ENCODE results near the gene AGRN.

AGRN gene

GRCh38 chr1:1019122-1019999, 559 bp upstream of the AGRN start:
- CTCF ChIA-PET: interaction anchor here (0.7 to 1.0 kb wide), 2 partner anchors 39 to 45 kb away, joined by 4 to 6 read pairs; no protein-coding TSS in a partner anchor

DNA sequence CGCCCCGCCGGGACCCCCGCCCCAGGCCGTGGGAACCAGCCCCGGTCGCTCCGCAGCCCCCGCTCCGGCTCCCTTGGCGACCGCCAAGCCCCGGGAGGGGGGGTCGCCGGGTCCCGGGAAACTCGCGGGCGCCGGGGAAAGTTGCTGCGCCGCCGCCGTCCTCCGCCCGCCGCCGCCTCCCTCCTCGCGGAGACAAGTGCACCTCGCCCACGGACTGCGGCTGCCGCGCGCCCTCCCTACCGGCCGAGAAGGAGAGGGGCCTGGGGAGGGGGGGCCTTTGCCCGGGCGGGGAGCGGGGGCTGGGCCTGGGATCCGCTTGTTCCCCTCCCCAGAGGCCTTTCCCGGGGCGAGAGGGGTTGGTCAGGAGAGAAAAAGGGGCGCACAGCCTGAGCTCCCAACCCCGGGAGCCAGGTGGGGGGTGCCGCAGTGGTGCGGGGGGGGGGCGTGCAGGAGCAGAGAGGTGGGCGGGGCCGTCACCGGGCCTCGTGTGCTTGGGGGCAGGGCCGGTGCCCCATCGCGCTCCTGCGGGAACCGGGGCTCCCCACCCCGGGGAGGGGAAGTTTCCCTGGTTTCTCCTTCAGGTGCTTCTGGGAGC, 592 bp downstream of the AGRN start:
- DNase-seq (ENCODE audit: extremely low spot score): no peak
- TF ChIP-seq ELF4 (IDR thresholded peaks at IDR 0.05) (no peak), FOXK2 (IDR thresholded peaks at IDR 0.05) (no peak), CTBP1 (IDR thresholded peaks at IDR 0.05; ENCODE audit: borderline replicate concordance) (no peak), SP1 (IDR thresholded peaks at IDR 0.05) (no peak), ARNT (IDR thresholded peaks at IDR 0.05) (no peak), NFRKB (IDR thresholded peaks at IDR 0.05) (no peak), FOXA1 (IDR thresholded peaks at IDR 0.05) (no peak), BHLHE40 (IDR thresholded peaks at IDR 0.05; ENCODE audit: borderline replicate concordance) (no peak), ZNF384 (IDR thresholded peaks at IDR 0.05) (no peak), TARDBP (IDR thresholded peaks at IDR 0.05) (no peak)
- TF ChIP-seq, protein P1, sequence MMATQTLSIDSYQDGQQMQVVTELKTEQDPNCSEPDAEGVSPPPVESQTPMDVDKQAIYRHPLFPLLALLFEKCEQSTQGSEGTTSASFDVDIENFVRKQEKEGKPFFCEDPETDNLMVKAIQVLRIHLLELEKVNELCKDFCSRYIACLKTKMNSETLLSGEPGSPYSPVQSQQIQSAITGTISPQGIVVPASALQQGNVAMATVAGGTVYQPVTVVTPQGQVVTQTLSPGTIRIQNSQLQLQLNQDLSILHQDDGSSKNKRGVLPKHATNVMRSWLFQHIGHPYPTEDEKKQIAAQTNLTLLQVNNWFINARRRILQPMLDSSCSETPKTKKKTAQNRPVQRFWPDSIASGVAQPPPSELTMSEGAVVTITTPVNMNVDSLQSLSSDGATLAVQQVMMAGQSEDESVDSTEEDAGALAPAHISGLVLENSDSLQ (IDR thresholded peaks at IDR 0.05): no peak

More at GRCh38 chr1:1019122-1019999, 559 bp upstream of the AGRN start:
- TF ChIP-seq SUZ12 (IDR thresholded peaks at IDR 0.05) (no peak), FOXM1 (IDR thresholded peaks at IDR 0.05; ENCODE audit: borderline replicate concordance) (peak; percentile 29; the same call in 1 of the 2 replicates)
- DNase-seq (ENCODE audit: extremely low spot score): peak; percentile 93
- POLR2A ChIA-PET: interaction anchor here (1.0 to 1.4 kb wide), 5 partner anchors 12 to 38 kb away, joined by 3 to 6 read pairs (median 4); partner anchors contain the start of gene HES4

GRCh38 chr1:1021010-1021919, 1.3 kb downstream of the AGRN start:
- peak; percentile 35 for DNase-seq (ENCODE audit: extremely low spot score)
- CTCF ChIA-PET: no interaction called here
- TF ChIP-seq, protein P1 (IDR thresholded peaks at IDR 0.05): no peak
- no peak for TF ChIP-seq CTBP1 (IDR thresholded peaks at IDR 0.05; ENCODE audit: borderline replicate concordance)
- no peak for TF ChIP-seq SP1 (IDR thresholded peaks at IDR 0.05)
- TF ChIP-seq HDGF (IDR thresholded peaks at IDR 0.05; ENCODE audit: borderline replicate concordance): no peak
- TF ChIP-seq LEF1 (IDR thresholded peaks at IDR 0.05; ENCODE audit: borderline replicate concordance): no peak
- TF ChIP-seq BHLHE40 (IDR thresholded peaks at IDR 0.05; ENCODE audit: borderline replicate concordance): no peak
- TF ChIP-seq SUZ12 (IDR thresholded peaks at IDR 0.05): no peak
- no peak for TF ChIP-seq L3MBTL2 (conservative IDR thresholded peaks at IDR 0.05)
- TF ChIP-seq FOXA1 (IDR thresholded peaks at IDR 0.05): no peak
- no peak for TF ChIP-seq TARDBP (IDR thresholded peaks at IDR 0.05)
- TF ChIP-seq ARNT (IDR thresholded peaks at IDR 0.05): no peak
- TF ChIP-seq FOXM1 (IDR thresholded peaks at IDR 0.05; ENCODE audit: borderline replicate concordance): no peak
- no peak for TF ChIP-seq FOXK2 (IDR thresholded peaks at IDR 0.05)
- no peak for TF ChIP-seq ELF4 (IDR thresholded peaks at IDR 0.05)
- POLR2A ChIA-PET: interaction anchor here (0.9 kb wide), 1 partner anchor 17 kb away, joined by 3 read pairs; no protein-coding TSS in a partner anchor

More for the DNA sequence above, 592 bp downstream of the AGRN start:
- ChIA-PET CTCF (no interaction called here), POLR2A (no interaction called here)

GRCh38 chr1:1021920-1022259, 2.0 kb downstream of the AGRN start:
- DNase-seq (ENCODE audit: extremely low spot score): no peak
- POLR2A ChIA-PET: interaction anchor here (0.9 kb wide), 1 partner anchor 16 kb away, joined by 3 read pairs; no protein-coding TSS in a partner anchor
- CTCF ChIA-PET: no interaction called here
- TF ChIP-seq BHLHE40 (IDR thresholded peaks at IDR 0.05; ENCODE audit: borderline replicate concordance) (no peak), FOXK2 (IDR thresholded peaks at IDR 0.05) (no peak), CTBP1 (IDR thresholded peaks at IDR 0.05; ENCODE audit: borderline replicate concordance) (no peak), LEF1 (IDR thresholded peaks at IDR 0.05; ENCODE audit: borderline replicate concordance) (no peak), ELF4 (IDR thresholded peaks at IDR 0.05) (no peak), ZNF384 (IDR thresholded peaks at IDR 0.05) (no peak), FOXA1 (IDR thresholded peaks at IDR 0.05) (no peak), ARNT (IDR thresholded peaks at IDR 0.05) (no peak), SP1 (IDR thresholded peaks at IDR 0.05) (no peak), NFRKB (IDR thresholded peaks at IDR 0.05) (no peak), L3MBTL2 (conservative IDR thresholded peaks at IDR 0.05) (no peak), SUZ12 (IDR thresholded peaks at IDR 0.05) (no peak), HDGF (IDR thresholded peaks at IDR 0.05; ENCODE audit: borderline replicate concordance) (no peak), FOXM1 (IDR thresholded peaks at IDR 0.05; ENCODE audit: borderline replicate concordance) (no peak), TARDBP (IDR thresholded peaks at IDR 0.05) (no peak)
- TF ChIP-seq, protein P1 (IDR thresholded peaks at IDR 0.05): no peak
